Rectal smooth muscle tissue (tissue), 1 donor: ENCODE results near the gene RAD18.

Experiments
- H3K27ac ChIP-seq: one replicate; pipeline ENCODE4 v1.7.0; 2013; ENCODE audit warnings: low read depth, low read length, inconsistent platforms
- H3K27me3 ChIP-seq: one replicate; pipeline ENCODE4 v1.7.0; 2013; ENCODE audit warnings: low read length; ENCODE audit not compliant: control insufficient read depth, insufficient read depth
- H3K36me3 ChIP-seq: one replicate; pipeline ENCODE4 v1.7.0; 2013; ENCODE audit warnings: low read length; ENCODE audit not compliant: control insufficient read depth, insufficient read depth
- H3K4me1 ChIP-seq: one replicate; pipeline ENCODE4 v1.7.0; 2013; ENCODE audit warnings: low read length; ENCODE audit not compliant: control insufficient read depth, insufficient read depth
- H3K4me3 ChIP-seq: one replicate; pipeline ENCODE4 v1.7.0; 2013; ENCODE audit warnings: low read length
- H3K9ac ChIP-seq: one replicate; pipeline ENCODE4 v1.7.0; 2013; ENCODE audit warnings: low read length

The RAD18 gene

GRCh38 chr3:8903191-8903590 lies 60.1 kb downstream of the RAD18 start:
- H3K27me3 ChIP-seq, result no peaks in the 10 kb centered on the region
- H3K9ac ChIP-seq, result no peak overlapping the region
- H3K4me1 ChIP-seq, result no peaks in the 10 kb centered on the region
- no peak overlapping the region for H3K27ac ChIP-seq
- H3K36me3 ChIP-seq, result no peaks in the 10 kb centered on the region
- H3K4me3 ChIP-seq, result no peak overlapping the region

GRCh38 chr3:8900869-8901268 lies 62.4 kb downstream of the RAD18 start:
- no peaks in the 10 kb centered on the region for H3K4me1 ChIP-seq
- H3K27me3 ChIP-seq, result no peaks in the 10 kb centered on the region
- H3K36me3 ChIP-seq, result peaks cover 2% of the 10 kb centered on the region
- H3K4me3 ChIP-seq, result no peak overlapping the region
- H3K27ac ChIP-seq, result no peak overlapping the region
- H3K9ac ChIP-seq, result no peak overlapping the region

DNA sequence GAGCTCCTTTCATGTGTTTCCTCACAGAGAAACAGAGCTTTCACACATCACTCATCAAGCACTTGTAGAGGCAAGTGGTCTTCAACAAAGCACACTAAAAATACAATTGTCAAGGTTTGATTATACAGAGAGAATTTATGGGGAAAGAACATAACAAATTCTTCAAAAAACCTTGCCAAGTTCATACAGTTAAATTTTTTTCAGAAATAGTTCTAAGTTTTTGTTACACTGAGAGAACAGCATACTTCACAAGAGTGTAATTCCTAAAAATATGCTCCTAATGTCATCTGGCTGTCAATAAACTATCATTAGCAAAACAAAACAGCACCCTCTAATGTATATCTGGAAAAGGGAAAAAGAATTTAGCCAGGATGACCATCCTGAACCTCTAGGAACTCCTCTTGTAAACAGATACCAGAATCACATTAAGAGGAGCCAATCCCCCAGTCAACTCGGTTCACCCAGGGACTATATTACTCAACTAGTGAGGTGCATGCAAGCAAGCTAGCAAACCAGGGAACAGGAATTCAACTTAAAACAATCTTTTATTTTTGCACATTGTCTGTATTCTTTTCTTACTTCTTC lies 63.3 kb downstream of the RAD18 start:
- H3K4me3 ChIP-seq, result no peak overlapping the region
- no peaks in the 10 kb centered on the region for H3K4me1 ChIP-seq
- no peaks in the 10 kb centered on the region for H3K27me3 ChIP-seq
- no peak overlapping the region for H3K27ac ChIP-seq
- no peak overlapping the region for H3K9ac ChIP-seq
- H3K36me3 ChIP-seq, result peaks cover 2% of the 10 kb centered on the region

- no peak overlapping the region for H3K27ac ChIP-seq
These were observed 67.4 kb downstream of the RAD18 start for GRCh38 chr3:8895829-8896228.

GRCh38 chr3:8893001-8893400 lies 70.3 kb downstream of the RAD18 start:
- H3K27me3 ChIP-seq, result no peaks in the 10 kb centered on the region
- H3K27ac ChIP-seq, result no peak overlapping the region
- H3K9ac ChIP-seq, result no peak overlapping the region
- H3K36me3 ChIP-seq, result peaks cover 2% of the 10 kb centered on the region
- no peaks in the 10 kb centered on the region for H3K4me1 ChIP-seq
- H3K4me3 ChIP-seq, result no peak overlapping the region

More at GRCh38 chr3:8895829-8896228, 67.4 kb downstream of the RAD18 start:
- Histone ChIP-seq H3K9ac (no peak overlapping the region), H3K4me3 (no peak overlapping the region), H3K4me1 (no peaks in the 10 kb centered on the region), H3K36me3 (peaks cover 2% of the 10 kb centered on the region), H3K27me3 (no peaks in the 10 kb centered on the region)

DNA sequence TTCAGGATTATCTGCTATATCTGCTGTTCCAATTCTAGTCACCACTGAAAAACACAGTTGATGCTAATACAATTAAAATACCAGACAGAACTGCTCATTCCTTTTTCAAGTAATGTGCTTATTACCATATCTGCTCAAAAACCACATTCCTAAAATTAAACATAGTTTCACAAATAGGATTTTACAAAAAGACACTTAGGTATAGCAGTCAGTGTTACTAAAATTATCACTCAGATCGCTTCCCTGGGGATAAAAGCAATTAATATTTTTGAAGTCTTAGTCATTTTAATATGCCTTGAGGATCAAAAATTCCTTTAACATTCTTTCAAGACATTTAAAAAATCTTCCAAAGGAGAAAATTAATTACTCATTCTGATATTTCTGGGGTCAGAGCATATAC lies 71.5 kb downstream of the RAD18 start:
- Histone ChIP-seq H3K27ac (no peak overlapping the region), H3K27me3 (no peaks in the 10 kb centered on the region), H3K36me3 (peaks cover 2% of the 10 kb centered on the region), H3K4me3 (no peak overlapping the region), H3K4me1 (no peaks in the 10 kb centered on the region), H3K9ac (no peak overlapping the region)

- no peak overlapping the region for H3K9ac ChIP-seq
- H3K36me3 ChIP-seq, result no peaks in the 10 kb centered on the region
- H3K27me3 ChIP-seq, result no peaks in the 10 kb centered on the region
These were observed 72.0 kb downstream of the RAD18 start for GRCh38 chr3:8891303-8891702.

DNA sequence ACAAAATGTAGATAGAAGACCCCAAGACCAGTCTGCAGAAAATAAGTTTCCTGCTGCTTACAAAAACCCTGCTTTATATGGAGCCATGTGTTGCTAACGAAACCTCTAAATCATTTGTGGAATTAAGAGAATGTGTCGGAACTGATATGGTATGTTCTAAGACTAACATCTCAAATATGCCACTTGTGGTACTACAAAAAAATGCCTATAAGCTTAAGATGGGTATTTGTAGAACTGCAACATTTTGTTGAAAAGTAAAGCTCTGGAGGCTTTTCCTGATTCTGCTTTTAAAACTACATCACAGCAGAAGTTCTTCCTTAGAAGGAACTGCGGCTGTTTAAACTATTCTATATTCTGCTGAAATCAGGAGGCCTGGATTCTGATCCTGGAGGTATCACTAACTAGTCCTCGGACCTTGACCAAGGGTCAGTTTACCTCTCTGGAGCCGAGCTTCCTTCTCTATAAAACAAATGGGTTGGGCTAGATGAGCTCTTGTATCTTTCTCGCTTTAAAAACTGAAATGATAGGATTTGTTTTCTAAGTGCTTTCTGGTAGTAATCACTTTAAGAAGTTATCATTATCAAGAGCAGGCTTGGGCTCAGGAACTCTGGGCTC lies 74.9 kb downstream of the RAD18 start:
- Histone ChIP-seq H3K4me1 (no peaks in the 10 kb centered on the region), H3K9ac (no peak overlapping the region), H3K27ac (no peak overlapping the region), H3K4me3 (no peak overlapping the region), H3K36me3 (no peaks in the 10 kb centered on the region), H3K27me3 (no peaks in the 10 kb centered on the region)

More at GRCh38 chr3:8891303-8891702, 72.0 kb downstream of the RAD18 start:
- no peak overlapping the region for H3K4me3 ChIP-seq
- H3K4me1 ChIP-seq, result no peaks in the 10 kb centered on the region
- H3K27ac ChIP-seq, result no peak overlapping the region

GRCh38 chr3:8887435-8888300 lies 75.6 kb downstream of the RAD18 start:
- no peak overlapping the region for H3K4me3 ChIP-seq
- H3K4me1 ChIP-seq, result no peaks in the 10 kb centered on the region
- H3K27me3 ChIP-seq, result no peaks in the 10 kb centered on the region
- no peak overlapping the region for H3K27ac ChIP-seq
- H3K36me3 ChIP-seq, result no peaks in the 10 kb centered on the region
- H3K9ac ChIP-seq, result no peak overlapping the region

GRCh38 chr3:8886546-8886945 lies 76.7 kb downstream of the RAD18 start:
- Histone ChIP-seq H3K27ac (no peak overlapping the region), H3K4me1 (no peaks in the 10 kb centered on the region), H3K36me3 (no peaks in the 10 kb centered on the region), H3K27me3 (no peaks in the 10 kb centered on the region), H3K9ac (no peak overlapping the region), H3K4me3 (no peak overlapping the region)

DNA sequence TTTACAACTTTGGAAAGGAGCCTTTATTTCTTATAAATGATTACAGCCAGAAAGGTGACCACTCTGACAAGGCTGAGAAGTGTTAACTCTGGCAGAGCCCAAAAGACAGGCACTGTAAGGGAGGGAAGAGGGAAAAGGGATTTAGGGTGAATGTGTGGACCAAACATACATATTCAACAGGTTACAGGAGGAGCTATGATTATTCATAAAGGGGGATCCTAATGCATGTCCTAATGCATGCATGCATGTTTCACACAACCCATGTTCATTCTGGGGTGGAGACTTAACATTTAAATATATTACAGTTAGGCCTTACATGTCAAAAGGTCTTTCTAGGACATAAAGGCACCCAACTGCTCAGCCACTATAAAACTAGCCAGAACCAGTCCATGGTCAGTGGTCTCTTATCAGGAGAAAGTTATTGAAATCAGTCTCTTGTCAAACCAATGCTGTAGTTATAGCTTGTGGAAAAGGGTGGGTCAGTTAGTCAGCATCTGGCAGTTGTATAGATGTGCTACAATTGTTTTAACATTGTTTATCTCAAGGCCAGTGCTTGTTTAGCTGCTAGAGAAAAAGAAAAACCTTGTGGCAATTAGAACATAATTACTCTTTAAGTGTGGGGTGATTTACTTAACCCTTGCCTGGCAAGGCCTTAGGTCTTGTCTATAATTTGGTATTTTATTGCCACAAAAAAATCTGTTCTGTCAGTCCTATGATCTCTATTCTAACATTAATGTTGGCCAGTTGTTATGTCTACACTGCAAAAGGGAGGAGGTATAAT lies 77.5 kb downstream of the RAD18 start:
- no peaks in the 10 kb centered on the region for H3K4me1 ChIP-seq
- no peak overlapping the region for H3K9ac ChIP-seq
- no peaks in the 10 kb centered on the region for H3K36me3 ChIP-seq
- H3K27ac ChIP-seq, result no peak overlapping the region
- no peaks in the 10 kb centered on the region for H3K27me3 ChIP-seq
- H3K4me3 ChIP-seq, result no peak overlapping the region

DNA sequence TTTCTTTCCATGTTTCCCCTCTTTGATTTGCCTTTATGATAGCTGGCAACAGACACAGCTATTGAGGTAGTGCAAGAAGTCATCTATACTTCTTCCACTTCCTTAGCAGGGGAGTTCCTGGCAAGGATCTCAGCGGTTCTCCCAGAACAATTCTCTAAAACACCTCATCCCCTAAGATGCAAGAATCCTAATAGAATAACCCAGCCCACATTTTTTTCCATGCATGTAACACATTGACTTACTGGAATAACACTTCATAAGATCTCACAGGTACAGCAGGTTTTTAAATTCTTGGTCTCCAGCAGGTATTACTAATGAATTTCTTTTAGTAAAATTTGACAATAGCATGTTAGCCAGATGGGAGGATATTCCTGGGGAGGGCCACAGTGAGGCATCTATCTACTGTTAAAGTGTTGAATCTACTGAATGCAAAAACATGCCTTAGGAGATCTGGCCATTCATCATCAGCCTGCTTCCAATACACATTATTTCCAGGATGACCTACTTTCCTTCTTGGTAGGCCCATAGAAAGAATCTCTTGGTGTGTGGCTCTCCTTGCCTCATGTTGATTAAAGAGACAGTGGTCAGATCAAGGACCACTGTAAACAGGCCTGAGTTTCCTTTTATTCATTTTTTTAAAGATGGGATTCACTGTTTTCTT lies 78.5 kb downstream of the RAD18 start:
- Histone ChIP-seq H3K9ac (no peak overlapping the region), H3K27ac (no peak overlapping the region), H3K36me3 (no peaks in the 10 kb centered on the region), H3K4me1 (no peaks in the 10 kb centered on the region), H3K27me3 (no peaks in the 10 kb centered on the region), H3K4me3 (no peak overlapping the region)
